ENCODE data around the gene ROR2. TPM values are rescaled to one million over a fixed set of nuclear protein-coding genes. Genes with fewer than 3 reads are reported as not detected.

ROR2 gene
- total and polyA plus RNA-seq, 2 of the 8 experiments (the other 6 are each of a cell fraction or from before 2014, with no cell fraction given) = 2.7 to 4.3 TPM

GRCh38 chr9:91855196-91855595 lies 94.8 kb downstream of the ROR2 start:
- H3K79me2 ChIP-seq (ENCODE audit: control insufficient read depth in 1 of 2, insufficient read depth in 2 of 2, low read length in 2 of 2) = no peaks in the 10 kb centered on the region
- no peak overlapping the region for H2BK5ac ChIP-seq (ENCODE audit: low read depth, low read length)
- WGBS, 2 experiments (ENCODE audit: extremely low coverage in 1 of 2, insufficient coverage in 1 of 2, insufficient read length in 1 of 2, insufficient replicate concordance in 2 of 2, low coverage in 1 of 2, low lambda C conversion rate in 2 of 2, missing lambda C conversion rate in 1 of 2) = 90% methylated on average over 10 of the region's 10 CpGs; no CpG with 5 or more reads in 1 of the 2 experiments
- no peak overlapping the region for H2BK12ac ChIP-seq (ENCODE audit: low read depth, low read length)
- H3K56ac ChIP-seq (replicated peaks; ENCODE audit: insufficient read length, low read depth, low read length) = no peak overlapping the region
- no peak overlapping the region for H3K18ac ChIP-seq (ENCODE audit: extremely low read depth, low read length)
- H2BK120ac ChIP-seq (replicated peaks; ENCODE audit: low read depth, low read length) = no peak overlapping the region
- CTCF ChIA-PET (ENCODE audit: partially characterized antibody) = interaction anchor here (1.6 kb wide), 1 partner anchor 101 kb away, joined by 3 read pairs; no protein-coding TSS in a partner anchor
- POLR2A ChIA-PET (ENCODE audit: partially characterized antibody) = no interaction called here
- H3K23me2 ChIP-seq (ENCODE audit: low read depth, low read length) = no peaks in the 10 kb centered on the region
- no peak overlapping the region for H4K8ac ChIP-seq (ENCODE audit: extremely low read depth, insufficient read depth, low read length)
- no peak overlapping the region for H3K23ac ChIP-seq (ENCODE audit: insufficient read length)
- H3K9ac ChIP-seq (replicated peaks in 1 of 4; ENCODE audit: extremely low read depth in 1 of 4, low read depth in 3 of 4, low read length in 3 of 4) = no peak overlapping the region
- no peak overlapping the region for H3K4me3 ChIP-seq (ENCODE audit: extremely low read depth in 1 of 4, insufficient read depth in 2 of 4, low read depth in 3 of 4, low read length in 4 of 4)
- H3K36me3 ChIP-seq (ENCODE audit: control insufficient read depth in 2 of 4, insufficient read depth in 4 of 4, low read length in 3 of 4) = no peaks in the 10 kb centered on the region
- H3K4me2 ChIP-seq (ENCODE audit: insufficient read depth in 1 of 2, low read depth in 2 of 2, low read length in 2 of 2) = no peak overlapping the region
- H3K4me1 ChIP-seq (replicated peaks in 1 of 4; ENCODE audit: control insufficient read depth in 3 of 4, insufficient read depth in 4 of 4, low read length in 3 of 4) = peaks cover 4 to 18% (median 11%) of the 10 kb centered on the region in 4 experiments
- no peak overlapping the region for H4K91ac ChIP-seq (replicated peaks; ENCODE audit: insufficient read length, low read length)
- H4K5ac ChIP-seq (ENCODE audit: insufficient read length, low read depth, low read length) = no peak overlapping the region
- FAIRE-seq (no peak), DNase-seq (ENCODE audit: low read depth in 1 of 2, low spot score in 2 of 2) (no peak)
- no peak overlapping the region for H3K27ac ChIP-seq (ENCODE audit: low read depth, low read length)
- no peak overlapping the region for H2BK20ac ChIP-seq (ENCODE audit: low read length)
- peaks cover 4% of the 10 kb centered on the region for H3K79me1 ChIP-seq (ENCODE audit: low read depth, low read length)
- H3K27me3 ChIP-seq (replicated peaks in 1 of 4; ENCODE audit: control insufficient read depth in 3 of 4, extremely low read depth in 1 of 4, insufficient read depth in 3 of 4, low read length in 3 of 4) = no peaks in the 10 kb centered on the region
- no peak overlapping the region for H2AK5ac ChIP-seq (ENCODE audit: low read depth, low read length)
- no peak overlapping the region for H2BK15ac ChIP-seq (ENCODE audit: low read length)
- no peak overlapping the region for H3K4ac ChIP-seq (replicated peaks; ENCODE audit: insufficient read length, low read depth, low read length)
- H4K20me1 ChIP-seq (replicated peaks in 1 of 2; ENCODE audit: control insufficient read depth in 1 of 2, insufficient read depth in 2 of 2, low read length in 2 of 2) = no peaks in the 10 kb centered on the region
- no peak overlapping the region for H2AFZ ChIP-seq (ENCODE audit: low read length)
- H3K9me3 ChIP-seq (ENCODE audit: insufficient read depth in 2 of 2, low read depth in 1 of 2, low read length in 1 of 2) = peaks cover 2 to 4% of the 10 kb centered on the region in 2 experiments; a peak in 1 of 4 replicates
- H3K14ac ChIP-seq (ENCODE audit: insufficient read length) = no peak overlapping the region
- no peak for TF ChIP-seq ASH2L (IDR thresholded peaks at IDR 0.05; ENCODE audit: low read length)
- TF ChIP-seq YY1 (IDR thresholded peaks at IDR 0.05; ENCODE audit: low read depth, low read length) = no peak
- no peak for TF ChIP-seq POLR2AphosphoS5 (IDR thresholded peaks at IDR 0.05; ENCODE audit: low read depth, low read length)
- TF ChIP-seq KDM4A (IDR thresholded peaks at IDR 0.05; ENCODE audit: low read depth, low read length, severe bottlenecking) = no peak
- TF ChIP-seq NRF1 (IDR thresholded peaks at IDR 0.05; ENCODE audit: low read depth, low read length) = no peak
- TF ChIP-seq JUN (IDR thresholded peaks at IDR 0.05; ENCODE audit: low read depth, low read length) = no peak
- TF ChIP-seq SIN3A (conservative IDR thresholded peaks at IDR 0.05 in 1 of 2, IDR thresholded peaks at IDR 0.05 in 1 of 2; ENCODE audit: low read depth in 1 of 2, low read length in 2 of 2) = no peak
- no peak for TF ChIP-seq EZH2 (IDR thresholded peaks at IDR 0.05; ENCODE audit: low read depth, low read length, severe bottlenecking)
- no peak for TF ChIP-seq CHD2 (IDR thresholded peaks at IDR 0.05; ENCODE audit: low read length)
- no peak for TF ChIP-seq RFX5 (IDR thresholded peaks at IDR 0.05; ENCODE audit: borderline replicate concordance, low read depth, low read length)
- no peak for TF ChIP-seq ZNF274 (IDR thresholded peaks at IDR 0.05; ENCODE audit: borderline replicate concordance, extremely low read depth, low read length)
- TF ChIP-seq FOSL1 (IDR thresholded peaks at IDR 0.05; ENCODE audit: insufficient read depth, low read depth, low read length) = no peak
- no peak for TF ChIP-seq RAD21 (IDR thresholded peaks at IDR 0.05 in 1 of 2, conservative IDR thresholded peaks at IDR 0.05 in 1 of 2; ENCODE audit: low read depth in 2 of 2, low read length in 2 of 2)

Measured in H1 (cell line).